HG02870 (cell line): ENCODE results near the gene EPB41L3.

Experiments used
- ATAC-seq: cut with Tn5 transposase; IDR thresholded peaks from one replicate; pipeline ENCODE4 v1.9.1; 2021; ENCODE audit warnings: mild to moderate bottlenecking, moderate library complexity; ENCODE audit not compliant: unreplicated experiment

EPB41L3 gene

GRCh38 chr18:5419030-5419429 is 124.8 kb downstream of the EPB41L3 start:
- ATAC-seq = no peak

- ATAC-seq = no peak
Observed at GRCh38 chr18:5417342-5417741, 126.5 kb downstream of the EPB41L3 start.

DNA sequence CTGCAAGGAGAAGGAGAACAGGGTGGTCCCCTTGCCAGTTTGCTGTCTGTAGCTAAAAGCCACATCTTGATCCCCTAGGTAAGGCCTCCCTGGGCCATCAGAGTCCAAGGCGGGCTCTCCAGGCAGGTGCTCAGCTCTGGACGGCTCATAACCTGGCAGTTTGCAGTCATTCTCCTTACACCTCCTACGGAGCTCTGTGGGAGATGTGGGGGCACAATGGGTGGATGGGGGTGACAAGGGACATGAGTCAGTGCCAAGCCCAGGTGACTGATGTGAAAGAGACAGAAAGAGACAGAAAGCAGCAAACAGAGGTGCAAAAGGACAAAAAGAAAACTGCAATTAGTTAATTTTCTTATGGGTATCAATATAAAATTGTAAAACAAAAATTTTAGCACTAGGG is 127.7 kb downstream of the EPB41L3 start:
- ATAC-seq = no peak

DNA sequence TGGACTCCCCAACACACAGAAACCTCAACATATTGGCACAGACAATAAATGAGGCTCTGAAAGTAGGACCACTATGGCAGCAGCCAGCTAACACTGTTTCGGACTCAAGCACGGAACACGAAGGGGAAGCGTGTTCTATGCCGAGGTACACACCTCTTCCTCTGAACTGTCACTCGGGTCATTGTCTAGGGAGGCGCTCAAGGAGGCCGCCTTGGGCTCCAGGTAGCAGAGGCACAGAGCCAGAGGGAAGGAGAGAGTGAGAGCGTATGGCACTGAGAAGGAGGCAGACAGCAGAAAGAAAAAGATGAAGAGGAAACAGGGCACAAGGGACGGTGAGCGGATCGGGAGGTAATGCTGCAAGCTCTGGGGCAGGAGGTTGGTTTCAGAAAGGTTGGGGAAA is 128.1 kb downstream of the EPB41L3 start:
- ATAC-seq = no peak

- ATAC-seq = no peak
Observed at GRCh38 chr18:5415031-5415430, 128.8 kb downstream of the EPB41L3 start.

GRCh38 chr18:5414546-5414945 is 129.3 kb downstream of the EPB41L3 start:
- ATAC-seq = no peak

DNA sequence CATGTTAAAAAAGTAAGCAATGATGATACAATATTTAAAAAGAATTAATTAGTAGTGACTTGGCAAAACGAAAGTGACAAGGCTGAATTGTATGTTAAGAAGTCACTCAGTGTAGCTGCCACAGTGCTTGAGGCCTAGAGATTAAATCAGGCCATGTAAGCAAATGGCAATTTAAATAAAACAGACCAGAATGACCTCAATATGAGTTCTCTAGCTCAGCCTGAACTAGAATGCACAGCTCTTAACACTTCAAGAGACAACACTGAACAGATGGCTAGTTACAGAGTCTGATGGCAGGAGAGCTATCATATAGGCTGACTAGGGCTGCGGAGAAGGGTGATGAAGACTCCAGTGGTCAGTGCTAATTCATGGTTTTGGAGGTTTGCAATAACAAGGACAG is 130.3 kb downstream of the EPB41L3 start:
- ATAC-seq = no peak

DNA sequence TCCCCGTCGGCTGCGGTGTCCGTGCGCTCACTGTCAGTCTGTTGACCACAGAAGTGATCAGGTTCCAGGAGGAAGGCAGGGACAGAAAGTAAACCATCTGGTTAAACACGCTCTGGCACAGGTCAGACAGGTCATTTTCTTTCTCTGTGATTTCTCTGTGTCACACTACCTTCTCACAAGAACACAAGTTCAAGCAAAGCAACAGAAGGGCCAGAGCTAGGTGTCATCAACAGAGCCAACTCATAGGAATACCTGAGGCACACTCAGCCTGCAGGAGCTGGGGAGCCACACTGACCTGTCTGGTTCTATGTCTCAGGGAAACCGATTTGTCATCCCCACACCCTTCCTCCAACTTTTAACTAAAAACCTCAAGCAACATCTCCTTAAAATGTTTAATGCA is 133.2 kb downstream of the EPB41L3 start:
- ATAC-seq = no peak

DNA sequence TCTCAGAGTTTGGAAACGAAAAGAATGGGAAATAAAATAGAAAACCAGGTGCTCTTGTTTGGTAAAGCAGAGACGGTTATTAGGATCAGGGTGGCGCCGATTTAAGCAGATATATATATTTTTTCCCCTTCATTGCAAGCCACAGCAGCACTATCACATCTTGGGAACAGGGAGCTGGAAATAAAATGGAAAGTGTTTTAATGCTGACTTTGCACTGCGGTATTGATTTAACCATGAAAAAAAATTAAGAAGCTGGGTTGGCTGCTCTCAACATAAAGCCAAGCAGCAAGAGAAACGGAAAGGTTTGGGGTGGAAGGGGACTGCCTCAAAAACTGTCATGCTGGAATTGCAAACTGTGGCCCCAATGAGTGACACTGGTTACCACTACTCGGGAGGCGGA is 145.5 kb downstream of the EPB41L3 start:
- no peak for ATAC-seq

- ATAC-seq = no peak
Observed at GRCh38 chr18:5397102-5397501, 146.7 kb downstream of the EPB41L3 start.

GRCh38 chr18:5395860-5396448 is 147.8 kb downstream of the EPB41L3 start:
- ATAC-seq = no peak

GRCh38 chr18:5393779-5394178 is 150.0 kb downstream of the EPB41L3 start:
- no peak for ATAC-seq

DNA sequence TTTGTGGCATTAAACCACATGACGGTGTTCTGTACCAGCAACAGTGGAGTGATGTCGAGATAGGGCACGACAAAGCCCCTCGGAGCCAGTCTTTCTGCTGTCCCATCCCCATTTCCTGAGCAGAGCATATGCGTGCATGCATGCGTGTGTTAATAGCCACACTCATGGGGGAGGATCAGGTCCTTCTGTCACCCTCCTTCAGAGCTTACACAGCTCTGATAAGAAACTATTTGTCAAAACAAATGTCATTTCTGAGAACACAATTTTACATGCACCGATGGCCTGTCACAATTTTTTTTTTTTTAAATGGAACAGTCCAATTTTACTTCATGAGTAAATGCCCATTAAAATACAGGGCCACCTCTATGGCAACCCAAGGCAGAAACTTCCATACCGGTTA is 152.4 kb downstream of the EPB41L3 start:
- ATAC-seq = no peak

DNA sequence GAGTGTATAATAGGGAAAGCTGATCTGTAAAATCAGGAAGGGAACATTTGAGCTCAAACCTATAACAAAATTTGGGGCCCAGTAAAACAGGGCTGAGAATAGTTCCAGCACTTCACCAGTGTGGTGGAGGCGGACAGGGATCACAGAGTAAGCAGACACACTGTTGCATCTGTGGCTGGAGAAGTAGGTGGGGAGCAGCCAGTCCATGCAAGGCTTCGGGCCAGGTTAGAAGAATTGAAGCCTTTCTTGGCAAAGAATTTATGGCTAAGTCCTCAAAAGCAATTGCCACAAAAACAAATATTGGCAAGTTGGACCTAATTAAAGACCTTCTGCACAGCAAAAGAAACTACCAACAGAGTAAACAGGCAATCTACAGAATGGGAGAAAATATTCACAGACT is 154.4 kb downstream of the EPB41L3 start:
- ATAC-seq = no peak

DNA sequence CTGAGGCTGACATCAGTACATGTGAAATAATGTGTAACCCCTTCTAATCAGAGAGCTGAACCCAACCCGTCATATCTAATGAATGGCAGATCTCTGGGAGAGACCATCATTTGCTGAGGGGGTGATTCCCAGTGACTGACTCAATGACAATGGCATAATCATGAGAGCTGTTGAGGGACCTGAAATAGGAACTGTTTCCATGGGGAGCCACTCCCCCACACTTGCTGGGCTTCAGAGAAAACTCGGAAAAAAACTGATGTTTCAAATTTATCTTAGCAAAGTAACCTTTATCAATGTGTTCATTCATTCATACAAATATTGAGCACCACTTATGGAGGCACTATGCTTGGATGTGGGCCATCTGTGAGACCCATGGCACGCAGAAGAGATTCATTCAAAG is 154.9 kb downstream of the EPB41L3 start:
- ATAC-seq = no peak

DNA sequence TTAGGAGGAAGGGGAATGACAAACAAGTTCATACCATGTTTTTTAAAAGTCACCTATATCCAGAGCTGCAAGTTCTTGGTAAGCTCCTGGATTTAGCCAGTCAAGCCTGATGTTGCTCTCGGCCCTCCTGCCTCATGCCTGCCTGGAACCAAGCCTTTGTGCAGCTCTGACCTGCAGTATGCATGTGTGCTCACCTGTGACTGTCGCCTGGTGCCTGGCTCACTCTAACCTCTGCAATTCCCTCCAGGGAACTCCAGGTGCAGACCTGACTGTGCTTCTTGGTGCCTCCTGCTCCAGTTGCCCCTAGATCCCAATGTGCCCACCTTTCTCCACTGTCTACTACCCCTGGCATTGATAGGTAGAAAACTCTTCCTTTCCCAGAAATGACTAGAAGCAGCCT is 163.2 kb downstream of the EPB41L3 start:
- ATAC-seq = no peak

DNA sequence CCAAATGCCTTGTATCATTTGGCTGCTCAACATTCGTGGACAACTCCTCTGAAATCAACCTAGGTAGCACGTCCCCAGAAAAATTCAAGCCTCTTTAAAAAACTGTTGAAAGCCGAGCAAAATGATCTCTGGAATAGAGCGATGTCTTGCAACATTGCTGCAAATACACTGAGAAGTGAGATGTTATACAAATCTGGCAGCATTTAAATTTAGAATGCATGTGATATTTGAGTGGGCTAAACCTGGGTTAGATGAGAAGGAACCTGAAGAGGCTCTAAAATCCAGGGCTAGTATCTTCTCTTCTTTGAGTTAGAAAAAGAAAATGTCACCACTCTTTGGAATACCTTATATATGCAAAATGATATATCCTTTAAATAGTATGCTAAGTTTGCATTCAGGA is 166.8 kb downstream of the EPB41L3 start:
- no peak for ATAC-seq

DNA sequence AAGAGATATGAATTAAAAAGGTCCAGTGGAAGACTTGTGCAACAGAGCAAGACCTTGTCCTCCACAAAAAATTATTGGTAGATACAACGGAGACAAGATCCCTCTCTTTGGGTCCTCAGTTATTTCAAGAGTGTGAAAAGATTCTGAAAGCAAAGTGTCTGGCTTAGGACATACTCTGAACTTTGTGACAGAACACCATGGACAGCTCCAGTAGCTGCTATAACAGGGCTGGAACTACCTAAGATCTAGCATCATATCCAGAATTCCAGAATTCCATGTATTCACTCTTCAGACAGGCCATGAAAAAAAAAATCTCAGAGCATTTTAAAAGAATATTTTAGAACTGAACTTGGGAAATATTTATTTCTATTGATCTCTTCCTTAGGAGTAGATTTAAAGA is 173.5 kb downstream of the EPB41L3 start:
- ATAC-seq = no peak

DNA sequence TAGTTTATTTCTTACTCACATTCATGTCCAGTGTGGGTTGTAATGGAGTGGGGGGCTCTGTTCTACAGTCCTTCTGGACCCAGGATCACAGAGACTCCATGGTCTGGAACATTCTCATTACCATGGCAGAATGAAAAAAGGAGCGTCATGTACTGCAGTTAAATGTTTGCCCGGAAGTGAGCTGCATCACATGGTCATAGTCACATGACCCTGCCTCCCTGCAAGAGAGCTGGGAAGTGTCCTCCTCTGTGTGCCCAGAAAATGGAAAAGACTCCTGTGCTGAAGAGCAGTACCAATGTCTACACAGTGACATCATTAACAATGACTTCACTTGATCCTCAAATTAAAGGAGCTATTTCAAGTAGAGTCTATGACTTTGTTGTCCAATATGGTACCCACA is 174.3 kb downstream of the EPB41L3 start:
- ATAC-seq = no peak

GRCh38 chr18:5365443-5365842 is 178.4 kb downstream of the EPB41L3 start:
- no peak for ATAC-seq

GRCh38 chr18:5350636-5351035 is 193.2 kb downstream of the EPB41L3 start:
- no peak for ATAC-seq
